ENCODE measurements around the gene HIVEP1. TPM values are rescaled to one million over a fixed set of nuclear protein-coding genes. Genes with fewer than 3 reads are reported as not detected.

HIVEP1 gene
- total RNA-seq, 4 donors from 2014 or later, result 23.2 to 41.5 (median 32.6) TPM

DNA sequence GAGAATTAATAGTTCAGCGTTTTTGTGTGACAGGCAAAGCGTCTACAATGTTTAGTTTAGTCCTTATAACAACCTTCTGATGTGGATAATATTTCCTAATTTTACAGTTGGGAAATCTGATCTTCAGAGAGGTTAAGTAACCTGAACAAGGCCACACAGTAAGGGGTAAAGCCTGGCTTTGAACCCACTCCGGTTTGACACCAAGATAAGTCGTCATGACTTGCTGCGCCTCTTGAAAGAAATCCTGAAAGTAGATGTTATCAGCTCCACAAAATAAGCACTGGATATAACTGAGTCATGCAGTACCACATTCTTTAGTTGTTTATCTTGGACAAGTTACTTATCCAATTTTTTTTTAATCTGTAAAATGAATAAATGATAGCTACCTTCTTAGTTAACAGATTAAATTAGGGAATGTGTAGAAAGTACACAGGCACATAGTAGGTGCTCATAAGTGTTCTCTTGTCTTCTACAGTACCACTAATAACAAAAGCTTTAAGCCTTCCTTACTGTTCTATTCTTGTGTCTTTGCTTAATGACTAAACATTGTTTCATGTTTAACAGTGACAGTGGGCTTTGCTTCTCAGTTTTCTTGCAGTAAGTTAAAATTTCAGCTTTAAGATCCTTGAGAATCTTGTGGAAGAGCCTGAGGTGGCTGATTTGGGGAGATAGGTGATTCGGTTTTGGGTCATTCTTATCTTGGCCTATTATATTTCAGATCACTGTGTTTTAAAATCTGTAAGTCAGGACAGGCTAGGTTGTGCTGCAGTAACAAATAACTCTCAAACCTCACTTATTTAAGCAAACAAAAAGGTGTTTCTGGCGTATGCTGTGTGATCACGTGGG lies 2.1 kb downstream of the HIVEP1 start:
- H3K4me3 ChIP-seq (ENCODE audit: low read depth, poor library complexity, severe bottlenecking), result no peak overlapping the region

GRCh38 chr6:12014873-12015149 lies 2.7 kb downstream of the HIVEP1 start:
- intact Hi-C loops (cut with DNase I; ENCODE audit: low total_unique reads), result no loop called here
- no peak overlapping the region for H3K4me3 ChIP-seq (ENCODE audit: low read depth, poor library complexity, severe bottlenecking)
- TF ChIP-seq CTCF (IDR thresholded peaks at IDR 0.05) (no peak), POLR2A (IDR thresholded peaks at IDR 0.05) (no peak)
- no peak for DNase-seq (ENCODE audit: low spot score in 2 of 2)
- WGBS, 2 donors, result 96 to 97% methylated on average over 3 of the region's 3 CpGs

More for the DNA sequence above, 2.1 kb downstream of the HIVEP1 start:
- intact Hi-C loops (cut with DNase I; ENCODE audit: low total_unique reads), result no loop called here
- WGBS, 2 donors, result 72% methylated on average over 8 of the region's 8 CpGs
- TF ChIP-seq POLR2A (IDR thresholded peaks at IDR 0.05) (no peak), CTCF (IDR thresholded peaks at IDR 0.05) (no peak)
- no peak for DNase-seq (ENCODE audit: low spot score in 2 of 2)

DNA sequence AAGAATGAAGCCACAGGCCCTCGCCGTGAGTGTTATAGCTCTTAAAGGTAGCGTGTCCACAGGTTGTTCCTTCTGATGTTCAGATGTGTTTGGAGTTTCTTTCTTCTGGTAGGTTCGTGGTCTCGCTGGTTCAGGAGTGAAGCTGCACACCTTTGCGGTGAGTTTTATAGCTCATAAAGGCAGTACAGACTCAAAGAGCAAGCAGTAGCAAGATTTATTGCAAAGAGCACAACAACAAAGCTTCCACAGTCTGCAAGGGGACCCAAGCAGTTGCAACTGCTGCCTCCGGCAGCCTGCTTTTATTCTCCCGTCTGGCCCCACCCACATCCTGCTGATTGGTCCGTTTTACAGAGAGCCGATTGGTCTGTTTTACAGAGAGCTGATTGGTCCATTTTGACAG lies 5.2 kb downstream of the HIVEP1 start:
- intact Hi-C loops (cut with DNase I; ENCODE audit: low total_unique reads), result no loop called here
- no peak for DNase-seq (ENCODE audit: low spot score in 2 of 2)
- H3K4me3 ChIP-seq (ENCODE audit: low read depth, poor library complexity, severe bottlenecking), result no peak overlapping the region
- TF ChIP-seq CTCF (IDR thresholded peaks at IDR 0.05) (no peak), POLR2A (IDR thresholded peaks at IDR 0.05) (no peak)
- WGBS, 2 donors, result 92 to 95% methylated on average over 10 of the region's 10 CpGs

DNA sequence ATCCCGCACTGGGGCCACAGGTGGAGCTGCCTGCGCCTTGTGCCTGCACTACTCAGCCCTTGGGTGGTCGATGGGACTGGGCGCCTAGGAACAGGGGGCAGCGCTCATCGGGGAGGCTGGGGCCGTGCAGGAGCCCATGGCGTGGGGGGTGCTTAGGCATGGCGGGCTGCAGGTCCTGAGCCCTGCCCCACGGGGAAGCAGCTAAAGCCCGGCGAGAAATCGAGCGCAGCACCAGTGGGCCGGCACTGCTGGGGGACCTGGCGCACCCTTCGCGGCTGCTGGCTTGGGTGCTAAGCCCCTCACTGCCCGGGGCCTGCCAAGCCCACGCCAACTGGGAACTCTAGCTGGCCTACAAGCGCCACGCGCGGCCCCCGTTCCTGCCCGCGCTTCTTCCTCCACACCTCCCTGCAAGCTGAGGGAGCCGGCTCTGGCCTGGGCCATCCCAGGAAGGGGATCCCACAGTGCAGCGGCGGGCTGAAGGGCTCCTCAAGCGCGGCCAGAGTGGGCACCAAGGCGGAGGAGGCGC lies 5.8 kb downstream of the HIVEP1 start:
- intact Hi-C loops (cut with DNase I; ENCODE audit: low total_unique reads), result no loop called here
- no peak for TF ChIP-seq POLR2A (IDR thresholded peaks at IDR 0.05)
- no peak for TF ChIP-seq CTCF (IDR thresholded peaks at IDR 0.05)
- no peak for DNase-seq (ENCODE audit: low spot score in 2 of 2)
- no peak overlapping the region for H3K4me3 ChIP-seq (ENCODE audit: low read depth, poor library complexity, severe bottlenecking)
- 96 to 99% methylated on average over 24 to 34 of the region's 34 CpGs for WGBS, 2 donors

- DNase-seq (ENCODE audit: low spot score in 2 of 2), result no peak
- 85 to 86% methylated on average over 12 of the region's 12 CpGs for WGBS, 2 donors
- intact Hi-C loops (cut with DNase I; ENCODE audit: low total_unique reads), result no loop called here
- TF ChIP-seq POLR2A (IDR thresholded peaks at IDR 0.05) (no peak), CTCF (IDR thresholded peaks at IDR 0.05) (no peak)
- no peak overlapping the region for H3K4me3 ChIP-seq (ENCODE audit: low read depth, poor library complexity, severe bottlenecking)
Measured at GRCh38 chr6:12020187-12020791, 8.2 kb downstream of the HIVEP1 start.
